OCI-LY3 (cell line): Measurements from ENCODE around the gene LAMC2.

ENCODE experiments used
- CTCF ChIP-seq: fragments of 200-600, 300-600 bp; sonication (generic); IDR thresholded peaks from 2 replicates; pipeline ENCODE4 v1.5.1; 2014; ENCODE audit warnings: antibody characterized with exemption, low read length, low read depth
- EZH2phosphoT487 ChIP-seq: fragments of 200-600 bp; shearing (Covaris generic); IDR thresholded peaks from 2 replicates; pipeline ENCODE4 v1.6.1; 2018; ENCODE audit warnings: antibody characterized with exemption, mixed run types, low read depth

GRCh38 chr1:183233113-183233512, 47.0 kb downstream of the LAMC2 start:
- TF ChIP-seq CTCF, result no peak
- TF ChIP-seq EZH2phosphoT487, result no peak
